ENCODE results near the gene DYNLT2. TPM values are rescaled to one million over a fixed set of nuclear protein-coding genes. Genes with fewer than 3 reads are reported as not detected.
"Not testable (repeated sequence)": the region's sequence is repeated elsewhere in the genome, so short reads cannot be mapped to it uniquely, and the experiment has no call there.

Gene DYNLT2
- total RNA-seq, 1 experiment from 2014 or later: 1.7 TPM

DNA sequence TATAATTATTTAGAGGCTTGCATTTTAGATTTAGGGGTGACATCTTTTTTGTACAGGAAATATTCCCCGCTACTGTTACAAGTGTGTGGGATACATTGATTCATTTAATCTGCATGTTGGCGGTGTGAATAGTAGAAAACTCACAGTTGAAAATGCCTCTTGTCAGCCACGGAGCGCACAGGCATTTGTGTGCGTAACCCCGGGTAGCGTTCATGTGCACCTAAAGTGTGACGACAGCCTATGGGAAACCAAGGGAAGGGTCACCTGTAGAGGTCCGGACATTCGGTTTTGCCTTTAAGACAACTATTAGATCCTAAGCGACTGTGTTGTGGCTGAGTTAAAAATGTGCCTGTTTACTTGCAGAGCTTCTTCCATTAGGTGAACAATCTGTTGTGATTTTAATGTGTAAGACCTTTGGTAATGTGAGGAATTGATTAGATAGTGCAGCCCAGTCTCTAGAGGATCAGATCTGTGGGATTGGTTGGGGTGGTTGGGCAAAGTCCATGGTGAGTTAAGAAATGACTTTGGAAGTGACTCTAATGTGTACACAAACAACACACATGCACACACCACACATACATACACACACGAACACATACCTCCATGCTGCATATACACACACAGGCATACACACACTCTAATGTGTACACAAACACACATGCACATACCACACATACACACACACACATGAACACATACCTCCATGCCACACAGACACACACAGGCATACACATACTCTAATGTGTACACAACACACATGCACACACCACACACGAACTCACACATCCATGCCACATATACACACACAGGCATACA lies 15.8 kb upstream of the DYNLT2 start:
- no peak for TF ChIP-seq FOXP1 (CRISPR knock-in tag; IDR thresholded peaks at IDR 0.05; ENCODE audit: borderline replicate concordance)
- TF ChIP-seq, protein P1, sequence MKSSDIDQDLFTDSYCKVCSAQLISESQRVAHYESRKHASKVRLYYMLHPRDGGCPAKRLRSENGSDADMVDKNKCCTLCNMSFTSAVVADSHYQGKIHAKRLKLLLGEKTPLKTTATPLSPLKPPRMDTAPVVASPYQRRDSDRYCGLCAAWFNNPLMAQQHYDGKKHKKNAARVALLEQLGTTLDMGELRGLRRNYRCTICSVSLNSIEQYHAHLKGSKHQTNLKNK (CRISPR knock-in tag; IDR thresholded peaks at IDR 0.05): no peak
- TF ChIP-seq GTF2I (CRISPR knock-in tag; conservative IDR thresholded peaks at IDR 0.05): no peak
- TF ChIP-seq, protein P2, sequence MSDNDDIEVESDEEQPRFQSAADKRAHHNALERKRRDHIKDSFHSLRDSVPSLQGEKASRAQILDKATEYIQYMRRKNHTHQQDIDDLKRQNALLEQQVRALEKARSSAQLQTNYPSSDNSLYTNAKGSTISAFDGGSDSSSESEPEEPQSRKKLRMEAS (CRISPR knock-in tag; IDR thresholded peaks at IDR 0.05): no peak
- TF ChIP-seq NR3C1 (CRISPR knock-in tag; conservative IDR thresholded peaks at IDR 0.05; ENCODE audit: low read depth): no peak
- TF ChIP-seq, protein P3, sequence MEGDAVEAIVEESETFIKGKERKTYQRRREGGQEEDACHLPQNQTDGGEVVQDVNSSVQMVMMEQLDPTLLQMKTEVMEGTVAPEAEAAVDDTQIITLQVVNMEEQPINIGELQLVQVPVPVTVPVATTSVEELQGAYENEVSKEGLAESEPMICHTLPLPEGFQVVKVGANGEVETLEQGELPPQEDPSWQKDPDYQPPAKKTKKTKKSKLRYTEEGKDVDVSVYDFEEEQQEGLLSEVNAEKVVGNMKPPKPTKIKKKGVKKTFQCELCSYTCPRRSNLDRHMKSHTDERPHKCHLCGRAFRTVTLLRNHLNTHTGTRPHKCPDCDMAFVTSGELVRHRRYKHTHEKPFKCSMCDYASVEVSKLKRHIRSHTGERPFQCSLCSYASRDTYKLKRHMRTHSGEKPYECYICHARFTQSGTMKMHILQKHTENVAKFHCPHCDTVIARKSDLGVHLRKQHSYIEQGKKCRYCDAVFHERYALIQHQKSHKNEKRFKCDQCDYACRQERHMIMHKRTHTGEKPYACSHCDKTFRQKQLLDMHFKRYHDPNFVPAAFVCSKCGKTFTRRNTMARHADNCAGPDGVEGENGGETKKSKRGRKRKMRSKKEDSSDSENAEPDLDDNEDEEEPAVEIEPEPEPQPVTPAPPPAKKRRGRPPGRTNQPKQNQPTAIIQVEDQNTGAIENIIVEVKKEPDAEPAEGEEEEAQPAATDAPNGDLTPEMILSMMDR (IDR thresholded peaks at IDR 0.05): no peak
- no peak for TF ChIP-seq ZNF121 (CRISPR knock-in tag; IDR thresholded peaks at IDR 0.05)
- TF ChIP-seq TCF7 (CRISPR knock-in tag; IDR thresholded peaks at IDR 0.05; ENCODE audit: low read depth): no peak
- no peak for TF ChIP-seq EMX1 (CRISPR knock-in tag; IDR thresholded peaks at IDR 0.05)
- Mint-ChIP-seq H3K4me3 (no peak overlapping the region), H3K36me3 (peaks cover 13% of the 10 kb centered on the region), H3K27ac (0 out of 2 replicates have a peak overlapping the region, but pooled peaks have one; percentile 12), H3K4me1 (peaks cover 8% of the 10 kb centered on the region), H3K9me3 (no peaks in the 10 kb centered on the region), H3K27me3 (ENCODE audit: low read depth) (no peaks in the 10 kb centered on the region)
- ChIA-PET POLR2A (no interaction called here), CTCF (no interaction called here)
- DNase-seq (ENCODE audit: low spot score) (no peak), ATAC-seq (no peak)

DNA sequence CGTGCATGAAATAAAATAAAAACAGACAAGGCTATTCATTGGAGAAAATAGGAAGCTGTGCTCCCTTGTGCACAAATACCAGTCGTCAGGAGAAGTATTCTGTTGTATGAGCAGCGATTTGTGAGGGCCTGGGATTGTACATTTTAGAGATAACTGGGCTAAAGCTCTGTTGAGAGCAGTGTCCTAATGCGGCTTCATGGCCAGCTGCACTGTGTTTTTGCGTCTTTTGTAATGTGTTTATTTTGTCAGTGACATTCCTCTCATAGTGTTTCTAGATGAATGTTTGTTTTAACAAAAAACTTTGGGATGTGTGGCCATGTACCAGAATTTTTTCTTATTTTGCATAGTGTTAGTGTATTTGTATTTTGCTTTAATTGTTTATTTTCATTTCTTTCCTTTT lies 14.9 kb upstream of the DYNLT2 start:
- Mint-ChIP-seq H3K9me3 (no peaks in the 10 kb centered on the region), H3K27me3 (ENCODE audit: low read depth) (no peaks in the 10 kb centered on the region), H3K4me3 (no peak overlapping the region), H3K4me1 (peaks cover 8% of the 10 kb centered on the region), H3K27ac (no peak overlapping the region), H3K36me3 (peaks cover 11% of the 10 kb centered on the region; the same call in 1 of the 2 replicates)
- CTCF ChIA-PET: no interaction called here
- TF ChIP-seq ZNF121 (CRISPR knock-in tag; IDR thresholded peaks at IDR 0.05) (no peak), SP1 (CRISPR knock-in tag; conservative IDR thresholded peaks at IDR 0.05) (no peak), ZNF396 (CRISPR knock-in tag; IDR thresholded peaks at IDR 0.05; ENCODE audit: borderline replicate concordance) (no peak), RELA (CRISPR knock-in tag; IDR thresholded peaks at IDR 0.05; ENCODE audit: borderline replicate concordance) (no peak), NFE2L1 (CRISPR knock-in tag; IDR thresholded peaks at IDR 0.05) (no peak)
- TF ChIP-seq, protein P4, sequence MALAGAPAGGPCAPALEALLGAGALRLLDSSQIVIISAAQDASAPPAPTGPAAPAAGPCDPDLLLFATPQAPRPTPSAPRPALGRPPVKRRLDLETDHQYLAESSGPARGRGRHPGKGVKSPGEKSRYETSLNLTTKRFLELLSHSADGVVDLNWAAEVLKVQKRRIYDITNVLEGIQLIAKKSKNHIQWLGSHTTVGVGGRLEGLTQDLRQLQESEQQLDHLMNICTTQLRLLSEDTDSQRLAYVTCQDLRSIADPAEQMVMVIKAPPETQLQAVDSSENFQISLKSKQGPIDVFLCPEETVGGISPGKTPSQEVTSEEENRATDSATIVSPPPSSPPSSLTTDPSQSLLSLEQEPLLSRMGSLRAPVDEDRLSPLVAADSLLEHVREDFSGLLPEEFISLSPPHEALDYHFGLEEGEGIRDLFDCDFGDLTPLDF (CRISPR knock-in tag; IDR thresholded peaks at IDR 0.05): no peak
- TF ChIP-seq, protein P5, sequence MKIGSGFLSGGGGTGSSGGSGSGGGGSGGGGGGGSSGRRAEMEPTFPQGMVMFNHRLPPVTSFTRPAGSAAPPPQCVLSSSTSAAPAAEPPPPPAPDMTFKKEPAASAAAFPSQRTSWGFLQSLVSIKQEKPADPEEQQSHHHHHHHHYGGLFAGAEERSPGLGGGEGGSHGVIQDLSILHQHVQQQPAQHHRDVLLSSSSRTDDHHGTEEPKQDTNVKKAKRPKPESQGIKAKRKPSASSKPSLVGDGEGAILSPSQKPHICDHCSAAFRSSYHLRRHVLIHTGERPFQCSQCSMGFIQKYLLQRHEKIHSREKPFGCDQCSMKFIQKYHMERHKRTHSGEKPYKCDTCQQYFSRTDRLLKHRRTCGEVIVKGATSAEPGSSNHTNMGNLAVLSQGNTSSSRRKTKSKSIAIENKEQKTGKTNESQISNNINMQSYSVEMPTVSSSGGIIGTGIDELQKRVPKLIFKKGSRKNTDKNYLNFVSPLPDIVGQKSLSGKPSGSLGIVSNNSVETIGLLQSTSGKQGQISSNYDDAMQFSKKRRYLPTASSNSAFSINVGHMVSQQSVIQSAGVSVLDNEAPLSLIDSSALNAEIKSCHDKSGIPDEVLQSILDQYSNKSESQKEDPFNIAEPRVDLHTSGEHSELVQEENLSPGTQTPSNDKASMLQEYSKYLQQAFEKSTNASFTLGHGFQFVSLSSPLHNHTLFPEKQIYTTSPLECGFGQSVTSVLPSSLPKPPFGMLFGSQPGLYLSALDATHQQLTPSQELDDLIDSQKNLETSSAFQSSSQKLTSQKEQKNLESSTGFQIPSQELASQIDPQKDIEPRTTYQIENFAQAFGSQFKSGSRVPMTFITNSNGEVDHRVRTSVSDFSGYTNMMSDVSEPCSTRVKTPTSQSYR (CRISPR knock-in tag; IDR thresholded peaks at IDR 0.05): no peak
- POLR2A ChIA-PET: interaction anchor here (0.8 kb wide), 1 partner anchor 542 kb away, joined by 3 read pairs; no protein-coding TSS in a partner anchor
- DNase-seq (ENCODE audit: low spot score): no peak
- ATAC-seq: no peak

DNA sequence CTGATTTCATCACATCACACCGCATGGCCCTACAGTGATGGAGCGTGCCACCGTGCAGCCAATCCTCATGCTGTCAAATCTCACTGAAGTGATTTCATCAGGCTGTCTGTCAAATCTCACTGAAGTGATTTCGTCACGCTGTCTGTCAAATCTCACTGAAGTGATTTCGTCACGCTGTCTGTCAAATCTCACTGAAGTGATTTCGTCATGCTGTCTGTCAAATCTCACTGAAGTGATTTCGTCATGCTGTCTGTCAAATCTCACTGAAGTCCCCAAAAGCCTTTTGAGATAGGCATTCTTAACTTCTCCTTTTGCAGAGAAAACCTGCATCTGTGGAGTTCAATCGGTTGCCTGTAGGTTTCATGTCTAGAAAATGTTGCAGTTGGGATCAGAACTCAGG lies 14.4 kb upstream of the DYNLT2 start:
- H3K36me3 Mint-ChIP-seq: peaks cover 15% of the 10 kb centered on the region
- H3K4me1 Mint-ChIP-seq; CTCF ChIA-PET; H3K9me3 Mint-ChIP-seq; H3K27me3 Mint-ChIP-seq (ENCODE audit: low read depth); ATAC-seq; DNase-seq (ENCODE audit: low spot score); H3K27ac Mint-ChIP-seq; H3K4me3 Mint-ChIP-seq: not testable (repeated sequence)
- peak; percentile 95 for TF ChIP-seq GABPB1 (CRISPR knock-in tag; IDR thresholded peaks at IDR 0.05)
- POLR2A ChIA-PET: interaction anchor here (0.8 kb wide), 1 partner anchor 543 kb away, joined by 3 read pairs; no protein-coding TSS in a partner anchor
